OCI-LY7 (cell line): ENCODE data around the gene HOXB5. TPM values are rescaled to one million over a fixed set of nuclear protein-coding genes. Genes with fewer than 3 reads are reported as not detected.

Experiments
- BruUV-seq: library from RNA; stranded (reverse); fragments of 400-500 nt; replicated peaks from 2 replicates; lab custom pipeline; 2021; lab: Mats Ljungman, UMichigan
- CTCF ChIA-PET: fragments of 300-600 bp; sonication (Branson Sonifier 250); formaldehyde crosslinking; loops from one replicate; lab custom pipeline; 2022; ENCODE audit warnings: antibody characterized with exemption; ENCODE audit not compliant: unreplicated experiment; lab: Charles Lee
- POLR2A ChIA-PET: fragments of 300-600 bp; sonication (Branson Sonifier 250); formaldehyde crosslinking; loops from one replicate; lab custom pipeline; 2022; ENCODE audit warnings: antibody characterized with exemption; lab: Charles Lee
- DNase-seq: peaks from one replicate; pipeline ENCODE4 v3.0.0-alpha.2; 2015; ENCODE audit warnings: low spot score
- H2AFZ ChIP-seq: fragments of 200-600 bp; sonication (generic), shearing (Covaris generic); 2 replicates; pipeline ENCODE4 v1.6.1; 2014; ENCODE audit warnings: mild to moderate bottlenecking, antibody characterized with exemption, low read length, moderate library complexity
- H3K27ac ChIP-seq: fragments of 200-600 bp; sonication (generic); 2 replicates; pipeline ENCODE4 v1.5.1; 2014; ENCODE audit warnings: mixed run types, low read depth, mild to moderate bottlenecking, moderate library complexity, low read length, inconsistent platforms; ENCODE audit not compliant: poor library complexity, severe bottlenecking
- H3K36me3 ChIP-seq: fragments of 200-600 bp; sonication (generic); 2 replicates; pipeline ENCODE4 v1.6.1; 2014; ENCODE audit warnings: mild to moderate bottlenecking, antibody characterized with exemption, low read length, moderate library complexity, mixed read lengths; ENCODE audit not compliant: insufficient read depth
- H3K4me1 ChIP-seq: fragments of 200-600 bp; sonication (generic); 2 replicates; pipeline ENCODE4 v1.5.1; 2014; ENCODE audit warnings: mild to moderate bottlenecking, low read length; ENCODE audit not compliant: insufficient read depth, poor library complexity, severe bottlenecking
- H3K4me2 ChIP-seq: fragments of 200-600 bp; sonication (generic); 2 replicates; pipeline ENCODE4 v1.6.1; 2014; ENCODE audit warnings: mild to moderate bottlenecking, low read length
- H3K4me3 ChIP-seq: fragments of 200-600 bp; sonication (generic); 2 replicates; pipeline ENCODE4 v1.5.1; 2014; ENCODE audit warnings: mild to moderate bottlenecking, low read depth, low read length; ENCODE audit not compliant: poor library complexity, severe bottlenecking
- H3K79me2 ChIP-seq: fragments of 200-600 bp; sonication (generic); 2 replicates; pipeline ENCODE4 v1.6.1; 2016; ENCODE audit warnings: low read depth, mild to moderate bottlenecking, low read length, moderate library complexity, mixed read lengths; ENCODE audit not compliant: insufficient read depth
- H3K9me2 ChIP-seq: fragments of 200-600 bp; sonication (generic); 2 replicates; pipeline ENCODE4 v1.6.1; 2016; ENCODE audit warnings: mild to moderate bottlenecking, low read length, mixed read lengths; ENCODE audit not compliant: insufficient read depth
- H3K9me3 ChIP-seq: fragments of 200-600 bp; sonication (generic); 2 replicates; pipeline ENCODE4 v1.6.1; 2014; ENCODE audit warnings: mild to moderate bottlenecking, mixed run types, low read length, mixed read lengths
- H4K20me1 ChIP-seq: fragments of 200-600 bp; sonication (generic); 2 replicates; pipeline ENCODE4 v1.6.1; 2014; ENCODE audit warnings: mild to moderate bottlenecking, antibody characterized with exemption, low read length, moderate library complexity, mixed read lengths; ENCODE audit not compliant: insufficient read depth
- CTCF ChIP-seq: fragments of 200-600 bp; sonication (generic); conservative IDR thresholded peaks from 2 replicates; pipeline ENCODE4 v1.5.1; 2014; ENCODE audit warnings: mild to moderate bottlenecking, antibody characterized with exemption, low read length, moderate library complexity, mixed read lengths
- EZH2phosphoT487 ChIP-seq: fragments of 200-600 bp; sonication (generic); IDR thresholded peaks from 2 replicates; pipeline ENCODE4 v1.6.1; 2018; ENCODE audit warnings: low read depth, borderline replicate concordance, mild to moderate bottlenecking, mixed run types, antibody characterized with exemption, low read length, moderate library complexity, mixed read lengths
- intact Hi-C: fragments of 100-400 bp; cut with micrococcal nuclease; formaldehyde crosslinking; loops from one replicate; pipeline ENCODE4 v1.10.0; 2022; ENCODE audit not compliant: unreplicated experiment
- total RNA-seq, 2 experiments: library from RNA; depleted of rRNA in 1 of 2; stranded (reverse); fragments of >200 nt in 1 of 2; shearing (Covaris generic) in 1 of 2; gene quantifications; 2 replicates each; pipeline ENCODE4 v1.2.3, GENCODE V29; 2014 to 2022

The HOXB5 gene
- total RNA-seq, 2 experiments from 2014 or later = not detected

DNA sequence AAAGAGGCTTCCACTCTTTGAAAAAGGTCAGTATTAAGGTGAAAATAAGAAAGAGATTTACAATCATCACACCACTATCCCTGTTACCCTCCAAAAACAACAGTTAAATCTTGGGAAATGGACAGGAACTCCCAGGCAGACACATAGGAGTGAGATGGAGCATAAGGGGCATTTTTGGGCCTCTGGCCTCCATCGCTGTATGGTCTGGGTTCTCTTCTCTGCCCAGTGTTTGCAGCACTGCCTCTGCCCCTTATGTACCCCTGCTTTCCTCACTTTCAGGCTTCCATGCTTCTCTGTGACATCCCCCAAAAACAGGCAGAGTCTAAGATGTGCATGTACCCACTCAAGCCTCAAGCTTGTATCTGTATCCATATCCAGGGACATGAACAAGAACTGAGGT lies 48.0 kb downstream of the HOXB5 start:
- intact Hi-C loops = no loop called here
- BruUV-seq = no TSS peak
- DNase-seq = no peak
- ChIA-PET CTCF (no interaction called here), POLR2A (no interaction called here)
- no peaks in the 10 kb centered on the region for H4K20me1 ChIP-seq
- H3K79me2 ChIP-seq = no peaks in the 10 kb centered on the region
- peaks cover 9% of the 10 kb centered on the region; the same call in 1 of the 2 replicates for H3K36me3 ChIP-seq
- H3K4me2 ChIP-seq = no peak overlapping the region
- no peak overlapping the region for H2AFZ ChIP-seq
- H3K4me3 ChIP-seq = no peak overlapping the region
- H3K27ac ChIP-seq = no peak overlapping the region
- TF ChIP-seq EZH2phosphoT487 (no peak), CTCF (no peak)
- H3K9me3 ChIP-seq = no peaks in the 10 kb centered on the region
- H3K4me1 ChIP-seq = no peaks in the 10 kb centered on the region
- H3K9me2 ChIP-seq = no peaks in the 10 kb centered on the region

DNA sequence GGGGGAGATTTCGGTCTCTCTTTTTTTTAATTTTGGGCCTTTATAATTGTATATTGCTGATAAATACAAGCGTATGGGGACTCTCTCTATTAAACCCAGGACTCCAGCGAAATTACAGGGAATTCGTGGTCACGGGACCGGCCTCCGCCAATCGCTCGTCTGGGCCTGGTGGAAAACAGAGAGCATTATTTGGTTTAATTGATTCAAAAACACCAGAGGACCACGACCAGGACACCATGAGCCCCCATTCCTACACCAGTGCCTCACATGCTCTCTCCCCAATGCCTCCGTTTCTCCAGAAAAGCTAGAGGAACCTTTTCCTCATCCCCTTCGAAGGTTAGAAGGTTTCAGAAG lies 48.6 kb downstream of the HOXB5 start, which contains the start of gene HOXB2:
Gene HOXB2 (minus strand): TSS at position 88 of the 354 bp plus-strand sequence. CDS start 198 bp downstream, outside the sequence.
- no TSS peak for BruUV-seq
- Histone ChIP-seq H3K79me2 (no peaks in the 10 kb centered on the region), H3K9me3 (no peaks in the 10 kb centered on the region), H3K36me3 (peaks cover 4% of the 10 kb centered on the region; the same call in 1 of the 2 replicates), H3K27ac (no peak within 1 kb of the TSS), H3K4me3 (no peak within 1 kb of the TSS), H2AFZ (no peak within 1 kb of the TSS), H3K4me2 (no peak within 1 kb of the TSS), H4K20me1 (no peaks in the 10 kb centered on the region), H3K4me1 (no peaks in the 10 kb centered on the region), H3K9me2 (no peaks in the 10 kb centered on the region)
- POLR2A ChIA-PET = no interaction called here
- intact Hi-C loops = no loop called here
- TF ChIP-seq CTCF = no peak
- TF ChIP-seq EZH2phosphoT487 = no peak
- CTCF ChIA-PET = no interaction called here
- DNase-seq = no peak

DNA sequence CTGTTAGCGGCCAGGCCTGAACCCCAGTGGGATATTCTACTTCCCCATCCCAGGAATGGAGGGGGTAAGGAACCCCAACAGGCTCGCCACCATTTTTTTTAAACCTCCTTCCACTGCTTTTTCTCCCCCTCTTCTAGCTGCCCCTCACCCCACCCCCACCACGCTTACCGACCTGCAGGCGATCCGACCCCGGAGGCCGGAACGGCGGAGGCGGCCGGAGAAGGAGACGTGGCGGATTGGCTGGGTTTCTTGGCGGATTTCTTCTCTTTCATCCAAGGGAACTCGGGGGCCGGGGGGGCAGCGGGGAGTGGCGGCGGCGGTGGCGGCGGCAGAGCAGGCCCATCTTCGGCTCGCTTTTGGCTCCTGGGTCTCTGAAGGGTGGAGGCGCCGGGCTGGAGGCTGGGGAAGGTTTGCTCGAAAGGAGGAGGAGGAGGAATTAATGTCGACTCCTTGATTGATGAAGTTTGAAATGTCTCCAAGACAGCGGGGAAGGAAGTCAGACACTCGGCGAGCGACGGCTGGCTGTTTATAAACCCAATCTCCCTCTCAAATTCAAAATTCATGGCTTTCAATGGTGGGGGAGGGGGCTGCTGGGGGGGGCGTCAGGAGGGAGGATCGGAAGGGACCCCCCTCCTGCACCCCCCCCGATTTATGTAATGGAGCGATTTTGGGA lies 49.1 kb downstream of the HOXB5 start:
- TF ChIP-seq CTCF (no peak), EZH2phosphoT487 (no peak)
- Histone ChIP-seq H3K4me1 (no peaks in the 10 kb centered on the region), H3K9me2 (no peaks in the 10 kb centered on the region), H3K4me3 (no peak overlapping the region), H2AFZ (no peak overlapping the region), H3K4me2 (no peak overlapping the region), H3K36me3 (no peaks in the 10 kb centered on the region), H3K9me3 (no peaks in the 10 kb centered on the region), H3K79me2 (no peaks in the 10 kb centered on the region), H3K27ac (no peak overlapping the region), H4K20me1 (no peaks in the 10 kb centered on the region)
- ChIA-PET CTCF (no interaction called here), POLR2A (no interaction called here)
- intact Hi-C loops = no loop called here
- no peak for DNase-seq
- no TSS peak for BruUV-seq
